SK-N-DZ (cell line): ENCODE data around the gene NMB. TPM values are rescaled to one million over a fixed set of nuclear protein-coding genes. Genes with fewer than 3 reads are reported as not detected.
"Not testable (repeated sequence)": the region's sequence is repeated elsewhere in the genome, so short reads cannot be mapped to it uniquely, and the experiment has no call there.

Experiments
- DNase-seq: peaks from one replicate; pipeline ENCODE4 v3.0.0-alpha.2; 2015; ENCODE audit warnings: low spot score
- polyA plus RNA-seq, 2 experiments: library from polyadenylated mRNA; depleted of rRNA; stranded (reverse); fragments of >200 nt; gene quantifications; 2 replicates each; pipeline ENCODE4 v1.2.3, GENCODE V29; 2014

Gene NMB, protein sequence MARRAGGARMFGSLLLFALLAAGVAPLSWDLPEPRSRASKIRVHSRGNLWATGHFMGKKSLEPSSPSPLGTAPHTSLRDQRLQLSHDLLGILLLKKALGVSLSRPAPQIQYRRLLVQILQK
- polyA plus RNA-seq (2014; cell fraction: cytosol; rRNA removed) = 4.5 and 5.5 TPM in 2 replicates
- 3.5 and 9.3 TPM in 2 replicates for polyA plus RNA-seq (2014; cell fraction: nucleus; rRNA removed)

DNA sequence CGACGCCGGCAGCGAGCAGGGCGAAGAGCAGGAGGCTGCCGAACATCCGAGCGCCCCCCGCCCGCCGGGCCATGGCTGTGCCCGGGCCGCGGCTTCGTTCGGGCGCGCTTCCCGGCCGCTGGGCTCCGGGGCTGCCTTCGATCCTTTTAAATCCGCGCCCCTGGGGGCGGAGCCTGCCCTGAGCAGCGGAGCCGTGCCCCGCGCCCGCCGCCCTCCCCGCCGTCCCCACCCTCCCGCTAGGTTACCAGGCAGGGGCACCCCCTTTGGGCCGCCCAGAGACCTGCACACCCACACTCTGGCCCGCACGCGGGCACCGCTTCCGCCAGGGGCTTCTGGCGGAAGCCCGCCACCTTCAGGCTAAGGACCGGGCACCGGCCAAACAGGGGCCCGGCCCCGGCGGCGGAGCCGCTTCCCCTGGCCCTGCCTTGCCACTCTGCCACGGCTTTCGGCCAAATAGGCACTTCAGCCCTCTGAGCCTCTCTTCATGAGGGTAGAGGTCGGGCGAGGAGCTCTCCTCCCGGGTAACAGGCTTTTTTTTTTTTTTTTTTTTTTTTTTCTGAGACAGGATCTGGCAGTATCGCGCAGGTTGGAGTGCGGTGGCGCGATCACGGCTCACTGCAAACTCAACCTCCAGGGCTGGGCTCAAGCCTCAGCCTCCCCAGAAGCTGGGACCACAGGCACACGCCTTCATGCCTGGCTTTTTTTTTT is at the start of gene NMB:
TSS of gene NMB (minus strand) at position 120 of the 708 bp plus-strand sequence. CDS start at position 73, 47 bp downstream.
- peak; percentile 81 for DNase-seq

DNA sequence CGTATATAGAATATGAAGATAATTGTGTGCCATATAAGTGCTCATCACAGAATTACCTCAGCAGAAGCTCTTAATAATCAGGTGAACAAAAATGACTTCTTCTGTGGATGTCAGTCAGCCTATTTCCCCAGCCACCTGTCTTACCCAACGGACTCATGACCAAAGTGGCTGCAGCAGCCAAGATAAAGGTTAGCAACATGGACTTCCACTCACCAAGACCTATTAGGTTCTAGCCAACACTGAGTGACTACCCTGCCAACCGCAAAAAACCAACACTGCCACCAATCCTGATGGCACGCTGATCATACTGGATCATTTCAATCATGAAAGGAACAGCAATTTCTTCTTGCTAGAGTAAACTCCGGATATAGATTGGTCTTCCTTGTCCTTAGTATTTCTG is 45.8 kb upstream of the NMB start:
- no peak for DNase-seq

DNA sequence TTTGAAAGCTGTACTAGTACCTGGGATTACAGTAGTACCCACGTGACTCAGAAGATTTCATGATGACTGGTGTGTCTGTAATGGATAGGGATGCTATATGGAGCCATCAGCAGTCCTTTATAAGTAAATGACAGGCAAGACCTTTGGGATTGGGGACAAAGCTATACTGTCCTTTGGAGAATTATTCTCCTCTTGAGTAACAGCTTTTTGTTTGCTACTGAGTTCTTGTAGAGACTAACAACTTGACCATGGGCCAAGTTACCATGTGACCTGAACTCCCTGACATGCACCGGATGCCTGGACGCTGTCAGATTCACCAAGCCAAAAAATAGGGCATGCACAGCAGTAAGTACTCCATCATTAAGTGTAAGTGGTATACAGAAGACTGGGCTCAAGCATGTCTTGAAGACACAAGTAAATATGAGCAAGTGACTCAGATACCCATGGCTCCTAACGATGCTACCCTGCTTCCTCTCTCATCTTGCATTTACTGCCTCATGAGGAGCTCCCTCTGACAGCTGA is 45.0 kb upstream of the NMB start:
- no peak for DNase-seq

DNA sequence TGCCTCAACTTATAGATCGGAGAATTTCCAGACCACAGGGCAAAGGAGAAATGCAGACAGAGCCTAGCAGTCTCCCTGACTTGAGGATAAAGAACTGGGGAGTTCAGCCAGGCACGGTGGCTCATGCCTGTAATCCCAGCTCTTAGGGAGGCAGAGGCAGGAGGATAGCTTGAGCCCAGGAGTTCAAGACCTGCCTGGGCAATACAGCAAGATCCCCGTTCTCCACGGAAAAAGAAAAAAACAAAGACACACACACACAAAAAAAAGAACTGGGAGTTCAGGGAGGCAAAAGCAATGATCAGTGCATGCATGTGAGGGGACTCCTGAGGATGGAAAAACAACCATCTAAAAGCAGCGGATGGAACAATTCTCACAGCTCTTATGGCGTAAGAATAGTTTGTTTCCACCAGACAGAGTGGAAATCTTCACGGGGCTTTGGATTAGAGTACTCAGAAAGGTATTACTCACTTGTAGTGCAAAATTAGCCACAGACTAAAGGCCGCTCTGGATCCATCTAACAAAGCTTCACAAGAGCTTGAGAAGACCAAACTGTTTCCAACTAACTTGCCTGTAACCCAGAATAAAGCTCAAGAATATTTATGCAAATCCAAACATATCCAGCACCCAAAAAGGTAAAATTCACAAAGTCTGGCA is 41.7 kb upstream of the NMB start:
- no peak for DNase-seq

DNA sequence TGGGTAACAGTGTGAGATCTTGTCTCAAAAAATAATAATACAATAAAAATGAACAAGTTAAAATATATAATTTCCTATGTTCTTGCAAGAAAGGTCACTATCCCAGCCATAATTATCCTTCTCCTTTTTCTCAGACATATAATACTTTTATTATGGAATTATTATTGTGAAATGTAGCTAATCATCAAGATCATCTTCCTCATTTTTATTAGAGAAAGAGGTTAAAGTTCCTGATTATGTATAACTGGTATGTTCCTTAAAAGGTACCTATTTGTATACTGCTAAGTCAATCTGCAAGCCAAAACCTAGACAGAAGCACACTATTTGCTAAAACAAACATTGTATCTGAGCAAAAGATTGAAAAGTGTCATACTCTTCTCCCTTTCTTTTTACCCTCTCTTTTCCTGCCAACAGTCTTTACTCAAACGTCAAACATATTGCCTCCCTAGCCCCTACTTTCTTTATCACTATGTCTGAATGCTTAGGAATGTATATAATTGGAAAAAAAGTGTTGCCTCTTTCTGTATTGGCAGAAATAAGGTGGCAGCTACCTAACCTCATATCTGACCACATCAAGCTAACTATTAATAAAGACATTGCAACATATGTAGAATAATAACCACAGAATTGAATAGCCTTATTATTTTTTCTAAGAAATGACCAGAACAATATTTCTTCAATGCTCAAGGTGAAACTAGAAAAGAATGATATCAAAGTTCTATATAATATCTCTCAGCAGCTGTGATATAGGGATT is 39.4 kb upstream of the NMB start:
- DNase-seq = no peak

DNA sequence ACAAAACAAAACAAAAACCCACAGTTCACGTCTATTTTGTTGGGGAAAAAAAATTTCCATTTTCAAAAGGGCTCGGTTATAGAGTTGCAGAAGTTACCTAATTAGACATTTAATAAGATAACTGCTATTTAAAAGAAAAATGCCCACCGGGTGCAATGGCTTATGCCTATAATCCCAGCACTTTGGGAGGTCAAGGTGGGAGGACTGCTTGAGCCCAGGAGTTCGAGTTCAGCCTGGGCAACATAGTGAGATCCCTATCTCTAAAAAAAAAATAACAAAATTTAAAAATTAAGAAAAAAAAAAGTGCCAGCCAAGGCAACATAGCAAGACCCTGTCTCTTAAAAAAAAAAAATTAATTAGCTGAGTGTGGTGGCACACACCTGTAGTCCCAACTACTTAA is 38.8 kb upstream of the NMB start:
- DNase-seq = no peak

DNA sequence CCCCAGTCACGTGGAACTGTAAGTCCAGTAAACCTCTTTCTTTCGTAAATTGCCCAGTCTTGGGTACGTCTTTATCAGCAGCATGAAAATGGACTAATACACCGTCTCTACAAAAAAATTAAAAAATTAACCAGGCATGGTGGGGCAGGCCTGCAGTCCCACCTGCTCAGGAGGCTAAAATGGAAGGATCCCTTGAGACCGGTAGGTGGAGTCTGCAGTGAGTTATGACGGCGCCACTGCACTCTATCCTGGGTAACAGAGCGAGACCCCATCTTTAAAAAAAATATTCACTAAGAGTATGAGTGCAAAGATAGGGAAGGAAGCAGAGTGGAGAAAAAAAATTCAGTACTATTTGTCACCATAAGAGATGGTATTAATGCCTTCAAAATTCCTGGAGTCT is 32.3 kb upstream of the NMB start:
- no peak for DNase-seq

DNA sequence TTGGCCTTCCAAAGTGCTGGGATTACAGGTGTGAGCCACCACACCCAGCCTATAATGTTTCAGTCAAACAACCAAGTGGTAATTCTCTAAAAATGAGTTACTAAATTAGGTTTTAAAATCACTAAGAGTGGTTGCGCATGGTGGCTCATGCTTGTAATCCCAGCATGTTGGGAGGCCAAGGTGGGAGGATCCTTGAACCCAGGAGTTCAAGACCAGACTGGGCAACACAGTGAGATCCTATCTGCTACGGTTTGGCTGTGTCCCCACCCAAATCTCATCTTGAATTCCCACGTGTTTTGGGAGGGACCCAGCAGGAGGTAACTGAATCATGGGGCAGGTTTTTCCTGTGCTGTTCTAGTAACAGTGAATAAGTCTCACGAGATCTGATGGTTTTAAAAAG is 31.9 kb upstream of the NMB start:
- DNase-seq = no peak

DNA sequence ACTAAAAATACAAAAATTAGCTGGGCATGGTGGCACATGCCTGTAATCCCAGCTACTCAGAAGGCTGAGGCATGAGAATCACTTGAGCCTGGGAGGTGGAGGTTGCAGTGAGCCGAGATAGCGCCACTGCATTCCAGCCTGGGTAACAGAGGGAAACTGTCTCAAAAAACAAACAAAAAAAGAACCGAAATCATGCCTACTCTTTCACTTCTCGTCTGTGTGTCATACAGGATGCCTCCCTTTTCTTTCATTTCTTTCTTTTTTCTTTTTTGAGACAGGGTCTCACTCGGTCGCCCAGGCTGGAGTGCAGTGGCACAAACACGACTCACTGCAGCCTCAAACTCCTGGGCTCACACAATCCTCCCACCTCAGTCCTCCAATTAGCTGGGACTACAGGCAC is 28.4 kb upstream of the NMB start:
- DNase-seq = not testable (repeated sequence)

DNA sequence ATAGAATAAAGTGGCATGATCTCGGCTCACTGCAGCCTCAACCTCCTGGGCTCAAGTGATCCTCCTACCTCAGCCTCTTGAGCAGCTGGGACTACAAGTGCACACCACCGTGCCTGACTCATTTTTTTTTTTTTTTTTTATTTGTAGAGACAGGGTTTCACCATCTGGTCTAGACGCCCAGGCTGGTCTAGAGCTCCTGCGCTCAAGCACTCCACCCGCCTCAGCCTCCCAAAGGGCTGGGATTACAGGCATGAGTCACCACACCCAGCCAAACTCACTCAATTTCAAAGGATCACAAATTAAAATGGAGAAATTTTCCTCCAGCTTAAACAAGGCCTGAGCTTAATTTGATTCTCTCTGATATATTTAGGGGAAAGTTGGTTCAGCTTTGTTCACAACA is 27.3 kb upstream of the NMB start:
- no peak for DNase-seq

DNA sequence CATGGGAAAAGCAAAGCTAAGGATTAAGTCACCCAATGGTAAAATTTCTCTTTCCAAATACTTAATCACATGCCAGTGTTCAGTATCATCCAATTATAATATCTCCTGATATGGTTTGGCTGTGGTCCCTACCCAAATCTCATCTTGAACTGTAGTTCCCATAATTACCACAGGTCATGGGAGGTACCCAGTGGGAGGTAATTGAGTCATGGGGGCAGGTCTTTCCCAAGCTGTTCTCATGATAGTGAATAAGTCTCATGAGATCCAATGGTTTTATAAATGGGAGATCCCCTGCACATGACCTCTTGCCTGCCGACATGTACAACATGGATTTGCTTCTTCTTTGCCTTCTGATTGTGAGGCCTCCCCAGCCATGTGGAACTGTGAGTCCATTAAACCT is 26.1 kb upstream of the NMB start:
- no peak for DNase-seq

DNA sequence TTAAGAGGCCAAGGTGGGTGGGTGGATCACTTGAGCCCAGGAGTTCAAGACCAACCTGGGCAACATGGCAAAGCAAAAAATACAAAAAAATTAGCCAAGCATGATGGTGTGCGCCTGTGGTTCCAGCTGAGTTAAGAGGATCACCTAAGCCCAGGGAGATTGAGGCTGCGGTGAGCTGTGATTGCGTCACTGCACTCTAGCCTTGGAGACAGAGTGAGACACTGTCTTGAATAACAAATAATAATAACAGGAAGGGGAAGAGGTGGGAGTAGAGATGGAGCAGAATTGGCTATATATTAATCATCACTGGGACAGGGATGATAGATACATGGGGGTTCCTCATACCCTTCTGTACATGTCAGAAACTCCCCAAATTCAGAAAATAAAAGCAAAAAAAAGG is 23.8 kb upstream of the NMB start:
- no peak for DNase-seq

DNA sequence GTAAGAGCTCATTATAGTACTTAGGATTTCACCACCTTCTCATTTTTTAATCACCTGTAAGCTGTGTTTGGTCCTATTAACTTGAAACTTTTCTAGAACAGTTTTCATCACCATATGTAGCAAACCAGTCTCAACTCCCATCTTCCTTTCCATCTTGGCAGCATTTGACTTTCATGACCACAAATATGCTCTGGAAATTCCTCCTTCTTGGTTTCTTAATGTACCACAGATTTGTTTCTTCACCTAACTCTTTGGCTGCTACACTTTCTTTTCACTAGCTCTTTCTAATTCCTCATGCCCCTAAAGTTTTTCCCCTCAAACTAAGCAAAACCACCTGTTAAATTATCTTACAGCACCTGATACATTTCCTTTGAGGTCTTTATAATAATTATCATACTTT is 13.2 kb upstream of the NMB start:
- DNase-seq = no peak

DNA sequence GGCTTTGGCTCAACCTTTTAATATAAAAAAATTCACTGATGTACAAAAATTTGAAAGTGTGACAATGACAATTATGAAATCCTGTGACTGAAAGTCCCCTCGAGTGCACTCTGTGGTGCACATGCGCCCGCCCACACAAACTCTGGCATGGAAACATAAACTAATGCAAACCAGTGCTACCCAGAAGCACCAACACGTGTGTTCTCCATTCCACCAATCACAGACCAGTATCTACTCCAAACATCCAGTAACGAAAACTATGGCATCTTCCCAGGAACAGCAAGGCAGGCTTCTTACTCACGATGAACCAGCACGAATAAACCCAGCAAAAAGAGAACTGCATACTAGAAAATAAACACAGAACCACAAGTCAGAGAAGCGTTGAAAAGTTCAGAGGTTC is 11.7 kb upstream of the NMB start:
- no peak for DNase-seq

DNA sequence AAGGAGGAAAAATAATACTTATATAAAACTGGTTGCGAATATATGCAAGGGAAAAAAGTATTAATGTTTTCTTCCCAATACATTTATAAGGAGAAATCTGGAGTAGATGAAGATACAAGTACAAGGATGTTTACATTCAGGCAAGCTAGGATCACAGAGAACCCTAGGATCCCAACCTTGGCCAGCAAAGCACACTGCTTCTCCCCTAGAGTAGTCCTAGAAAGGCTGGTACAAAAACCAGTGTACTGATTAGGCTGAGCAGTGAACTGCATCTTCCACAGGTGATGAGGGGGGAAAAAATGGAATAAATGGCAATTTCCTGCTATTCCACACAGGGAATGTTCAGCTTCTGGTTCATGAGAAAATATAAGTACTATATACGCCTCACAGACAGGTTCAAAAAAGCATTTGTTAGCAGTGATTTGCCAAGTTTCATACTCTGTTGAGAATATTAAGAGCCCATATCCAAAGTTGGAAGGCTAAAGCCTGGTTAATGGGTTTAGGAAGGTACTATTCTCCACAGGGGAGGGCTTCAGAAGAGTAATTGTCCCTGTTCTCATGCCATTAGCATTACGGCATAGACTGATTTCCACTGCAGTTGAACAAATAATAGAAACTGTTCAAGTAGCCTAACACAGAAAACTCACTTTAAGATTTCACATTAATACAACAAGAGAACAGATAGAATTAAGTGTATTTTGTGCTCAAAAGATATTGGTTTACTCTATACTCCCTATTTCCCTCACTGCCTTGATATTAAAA is 10.4 kb upstream of the NMB start:
- no peak for DNase-seq

DNA sequence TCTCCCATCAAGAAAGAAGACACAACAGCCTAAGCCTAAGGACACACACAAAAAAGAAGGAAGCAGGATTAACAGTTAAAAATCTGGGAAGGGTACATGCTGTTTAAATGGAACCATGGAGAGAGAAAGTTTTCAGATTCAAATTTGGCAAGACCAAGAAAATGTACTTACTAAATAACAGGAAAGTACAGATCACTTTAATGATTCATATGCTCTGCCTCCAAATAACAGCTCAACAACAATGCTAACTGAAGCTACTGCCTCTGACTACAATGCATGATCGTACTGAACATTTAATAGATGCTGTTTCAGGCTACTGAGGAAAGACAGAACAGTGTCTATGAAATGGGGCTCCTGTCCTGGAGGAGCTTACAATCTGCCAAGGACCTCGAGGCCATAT is 8.4 kb upstream of the NMB start:
- no peak for DNase-seq

DNA sequence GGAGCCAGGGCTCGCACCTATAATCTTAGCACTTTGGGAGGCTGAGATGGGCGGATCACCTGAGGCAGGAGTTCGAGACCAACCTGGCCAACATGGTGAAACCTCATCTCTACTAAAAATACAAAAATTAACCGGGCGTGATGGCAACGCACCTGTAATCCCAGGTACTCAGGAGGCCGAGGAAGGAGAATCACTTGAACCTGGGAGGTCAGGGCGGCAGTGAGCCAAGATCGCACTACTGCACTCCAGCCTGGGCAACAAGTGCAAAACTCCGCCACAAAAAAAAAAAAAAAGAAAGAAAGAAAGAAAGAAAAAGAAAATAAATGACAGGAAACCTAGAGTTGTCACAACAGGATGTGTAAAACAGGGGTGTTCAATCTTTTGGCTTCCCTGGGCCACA is 3.0 kb upstream of the NMB start:
- DNase-seq = no peak

DNA sequence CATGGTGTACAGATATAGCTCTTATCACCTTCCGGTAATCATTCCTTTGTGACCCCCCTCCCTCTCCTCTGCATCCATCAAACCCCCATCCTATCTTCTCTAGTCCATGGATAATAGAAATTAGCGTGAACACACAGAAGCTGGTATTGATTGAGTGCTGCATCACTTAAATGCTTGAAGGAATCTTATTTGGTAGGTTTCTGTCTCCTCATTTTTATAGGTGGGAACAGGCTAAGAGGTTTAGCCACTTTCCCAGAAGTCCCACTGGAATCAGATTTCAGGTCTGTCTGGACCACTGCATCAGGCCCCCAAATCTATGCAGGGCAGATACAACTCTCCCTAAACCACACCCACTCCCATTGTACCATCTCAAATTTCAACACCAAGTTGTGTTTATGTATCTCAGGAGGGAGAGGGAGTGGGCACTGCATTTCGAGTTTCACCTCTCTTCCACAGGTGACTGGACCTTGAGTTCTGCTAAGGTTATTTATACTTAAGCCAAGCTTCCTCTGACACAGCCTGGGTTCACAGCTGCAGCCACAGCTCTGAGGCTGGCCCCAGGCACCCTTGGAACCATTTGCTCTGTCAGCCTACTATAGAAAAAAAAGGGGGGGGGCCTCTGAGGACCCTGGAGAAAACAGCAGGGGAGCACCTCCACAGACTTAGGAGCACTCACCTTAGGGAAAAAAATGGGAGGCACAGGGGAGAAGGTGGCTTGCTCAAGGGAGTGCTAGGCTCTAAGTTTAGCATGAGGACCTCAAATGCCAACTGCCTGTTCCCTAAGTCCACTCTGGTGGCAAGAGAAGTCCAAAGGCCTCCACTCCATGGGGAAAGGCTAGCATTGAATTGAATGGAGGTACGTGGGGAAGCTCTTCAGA is 2.1 kb upstream of the NMB start:
- DNase-seq = no peak

DNA sequence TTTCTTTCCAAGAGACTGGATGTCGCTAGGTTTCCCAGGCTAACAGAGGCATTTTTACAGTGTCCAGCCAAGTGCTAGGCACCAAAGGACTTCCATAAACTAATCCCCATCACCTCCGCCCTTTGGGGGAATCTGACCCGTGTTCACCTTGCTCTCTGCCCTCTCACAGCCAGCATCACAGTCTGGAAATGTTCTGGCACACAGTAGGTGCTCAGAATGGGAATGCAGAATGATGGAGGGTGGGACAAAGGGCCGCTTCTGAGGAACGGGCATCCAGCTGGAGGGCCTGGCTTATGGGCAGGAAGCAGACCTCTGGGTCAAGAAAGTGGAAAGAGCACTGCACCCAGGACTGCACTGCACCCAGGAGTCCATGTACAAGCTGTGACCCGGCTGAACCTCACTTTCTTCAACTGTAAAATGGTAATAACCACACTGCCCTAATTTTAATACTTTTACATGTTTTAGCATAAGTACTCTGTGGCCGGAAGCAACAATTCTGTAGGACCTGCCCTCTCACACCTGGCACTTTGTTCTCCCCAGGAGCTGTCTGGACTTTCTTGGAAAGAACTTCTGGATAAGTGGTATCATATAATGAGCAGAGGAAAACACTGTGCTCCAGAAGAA is 901 bp upstream of the NMB start:
- DNase-seq = no peak

DNA sequence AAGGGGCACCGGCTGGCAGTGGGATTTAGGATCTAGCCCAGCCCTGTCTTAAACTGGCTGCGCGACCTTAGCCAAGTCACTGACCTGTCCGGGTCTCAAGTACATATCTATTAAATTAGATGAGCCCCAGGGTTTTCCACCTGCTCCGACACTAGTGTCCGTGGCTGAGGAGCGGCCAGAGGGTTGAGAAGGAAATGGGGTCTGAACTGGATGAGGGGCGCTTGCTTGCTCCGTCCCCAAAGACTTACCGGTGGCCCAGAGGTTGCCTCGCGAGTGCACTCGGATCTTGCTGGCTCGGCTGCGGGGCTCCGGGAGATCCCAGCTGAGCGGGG is 285 bp downstream of the NMB start:
- DNase-seq = no peak
